ENCODE results near the gene VSIG4.

The VSIG4 gene

DNA sequence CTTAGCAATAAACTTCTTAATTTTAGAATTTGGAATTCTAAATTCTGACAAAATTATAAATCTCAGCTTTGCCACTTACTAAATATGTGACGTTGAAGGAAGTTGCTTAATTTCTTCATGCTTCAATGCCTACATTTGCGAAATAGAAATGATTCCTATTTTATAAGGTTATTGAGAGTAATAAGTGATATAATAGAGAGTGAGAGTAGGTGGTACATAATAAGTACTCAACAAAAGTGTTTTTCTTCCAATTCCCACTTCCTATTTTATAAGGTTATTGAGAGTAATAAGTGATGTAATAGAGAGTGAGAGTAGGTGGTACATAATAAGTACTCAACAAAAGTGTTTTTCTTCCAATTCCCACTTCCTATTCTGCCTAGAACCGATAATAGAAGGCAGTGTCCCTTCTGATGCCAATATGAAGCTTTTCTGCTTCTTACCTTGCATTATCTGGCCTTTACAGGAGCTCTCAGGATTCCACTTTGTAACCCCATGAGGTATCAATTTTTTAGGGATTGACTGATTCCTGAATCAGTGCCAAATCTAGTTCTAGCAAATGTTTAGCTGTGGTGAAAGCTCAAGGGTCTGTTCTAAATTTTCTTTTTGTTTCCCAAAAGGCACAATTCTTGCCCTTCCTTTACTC, 31.4 kb downstream of the VSIG4 start:
- no peak for DNase-seq (ENCODE audit: low read depth in 2 of 2)

DNA sequence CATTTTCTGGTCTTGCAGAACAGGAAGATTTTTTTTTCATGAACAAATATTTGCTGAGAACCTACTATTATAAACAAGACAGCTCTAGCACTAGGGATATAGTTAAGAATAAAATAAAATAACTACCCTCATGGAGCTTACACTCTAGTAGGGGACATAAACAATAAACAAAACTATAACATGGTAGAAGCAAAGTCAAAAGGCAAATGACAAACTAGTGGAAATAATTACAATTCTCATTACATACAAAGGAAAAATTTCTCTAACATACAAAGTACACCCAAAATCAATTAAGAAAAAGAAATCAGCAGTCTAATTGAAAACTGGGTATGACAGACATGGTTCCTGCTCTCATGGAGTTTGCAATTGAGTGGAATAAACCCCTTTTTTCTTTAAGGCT, 32.0 kb downstream of the VSIG4 start:
- DNase-seq (ENCODE audit: low read depth in 2 of 2) = no peak

DNA sequence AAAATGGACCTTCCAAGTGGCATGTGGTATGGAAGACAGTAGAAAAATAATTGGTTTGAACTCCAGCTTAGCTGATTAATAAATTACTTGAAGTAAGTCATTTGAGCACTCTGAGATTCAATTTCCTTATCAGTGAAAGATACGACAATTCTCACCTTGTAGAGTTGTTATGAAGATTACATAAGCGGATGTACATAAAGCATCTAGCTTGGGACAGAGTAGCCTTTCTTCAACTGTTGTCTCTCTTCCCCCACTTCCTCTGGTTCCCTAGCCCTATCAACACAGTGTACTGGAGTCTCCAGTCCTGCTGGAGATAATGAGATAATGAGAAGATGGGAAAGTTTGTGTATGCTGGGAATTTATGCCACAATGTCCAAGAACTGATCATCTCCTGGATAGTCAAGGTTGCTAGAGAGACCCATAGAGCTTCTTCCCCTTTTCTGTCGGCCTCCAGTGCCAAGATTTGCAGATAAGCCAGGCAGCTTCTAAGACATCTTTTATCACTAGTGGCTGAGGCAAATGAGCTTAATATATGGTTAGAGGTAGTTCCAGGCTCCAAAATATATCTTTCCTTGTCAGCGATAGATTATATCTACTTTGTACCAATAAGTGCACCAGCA, 33.9 kb downstream of the VSIG4 start:
- no peak for DNase-seq (ENCODE audit: low read depth in 2 of 2)

DNA sequence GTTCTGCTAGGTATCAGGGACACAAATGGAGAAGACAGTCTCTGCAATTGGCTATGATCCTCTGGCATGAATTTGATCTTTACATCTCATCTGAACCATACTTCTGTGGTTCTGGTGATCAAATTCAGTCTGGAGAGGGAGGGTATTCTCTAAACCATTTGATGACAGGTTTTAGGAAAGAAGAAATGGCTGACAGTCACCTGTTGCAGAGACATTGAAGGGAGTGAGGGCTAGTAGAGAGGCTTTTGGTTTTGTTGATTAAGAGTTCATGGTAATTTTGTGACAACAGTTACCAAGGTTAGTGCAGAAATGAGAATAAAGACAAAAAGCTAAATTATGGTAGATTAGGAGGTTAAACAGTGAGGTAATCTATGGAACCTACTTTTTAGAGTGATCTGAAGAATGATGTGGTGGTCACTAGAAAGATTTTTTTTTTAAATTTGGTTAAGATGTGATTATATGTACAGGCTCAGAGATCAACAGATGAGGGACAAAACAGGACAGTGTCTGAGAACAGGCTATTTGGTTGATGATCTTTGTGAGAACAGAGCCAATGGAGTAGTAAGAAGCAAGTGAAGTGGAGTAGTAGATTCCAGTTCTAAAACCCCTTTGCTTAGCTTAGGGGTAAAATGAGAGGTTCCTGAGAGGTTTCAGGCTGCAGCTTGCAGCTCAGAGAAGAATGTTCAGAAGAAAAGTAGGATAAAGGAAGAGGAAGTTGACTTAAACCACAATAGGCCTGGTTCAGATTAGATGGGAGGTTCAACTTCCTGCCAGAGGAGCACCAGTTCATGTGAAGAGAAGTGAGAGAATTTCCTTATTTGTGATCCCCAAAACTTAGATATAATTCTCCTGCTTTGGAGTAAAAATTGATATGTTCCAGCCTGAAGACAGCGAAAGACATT, 34.7 kb downstream of the VSIG4 start:
- no peak for DNase-seq (ENCODE audit: low read depth in 2 of 2)

DNA sequence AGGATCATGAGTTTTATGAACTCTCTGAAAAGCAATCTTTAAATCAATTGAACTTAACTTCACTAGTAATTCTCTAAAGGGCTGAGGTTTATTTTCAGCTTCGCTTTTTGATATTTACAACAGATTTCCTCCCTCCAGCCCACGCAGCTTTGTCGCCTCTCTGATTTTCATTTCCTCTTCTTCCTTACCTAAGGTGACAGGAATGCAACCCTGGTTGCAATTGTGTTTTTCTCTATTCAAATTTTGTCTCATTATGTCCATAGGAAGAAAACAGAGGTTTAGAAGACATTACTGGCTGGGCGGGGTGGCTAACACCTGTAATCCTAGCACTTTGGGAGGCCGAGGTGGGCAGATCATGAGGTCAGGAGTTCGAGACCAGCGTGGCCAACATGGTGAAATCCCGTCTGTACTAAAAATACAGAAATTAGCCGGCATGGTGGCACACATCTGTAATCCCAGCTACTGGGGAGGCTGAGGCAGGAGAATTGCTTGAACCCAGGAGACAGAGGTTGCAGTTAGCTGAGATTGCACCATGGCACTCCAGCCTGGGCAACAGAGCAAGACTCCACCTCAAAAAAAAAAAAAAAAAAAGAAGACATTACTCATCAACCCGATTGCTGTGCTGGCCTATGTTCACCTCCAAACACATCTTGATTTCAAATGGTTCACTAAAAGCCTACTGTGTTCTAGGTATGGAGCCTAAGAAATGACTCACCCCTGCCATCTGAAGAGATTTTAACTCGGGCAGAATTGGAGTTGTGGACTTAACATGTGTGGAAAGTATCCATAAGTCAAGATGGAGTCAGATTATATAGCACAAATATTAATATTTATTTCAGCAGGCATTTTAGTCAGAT, 36.8 kb downstream of the VSIG4 start:
- DNase-seq (ENCODE audit: low read depth in 2 of 2) = no peak

DNA sequence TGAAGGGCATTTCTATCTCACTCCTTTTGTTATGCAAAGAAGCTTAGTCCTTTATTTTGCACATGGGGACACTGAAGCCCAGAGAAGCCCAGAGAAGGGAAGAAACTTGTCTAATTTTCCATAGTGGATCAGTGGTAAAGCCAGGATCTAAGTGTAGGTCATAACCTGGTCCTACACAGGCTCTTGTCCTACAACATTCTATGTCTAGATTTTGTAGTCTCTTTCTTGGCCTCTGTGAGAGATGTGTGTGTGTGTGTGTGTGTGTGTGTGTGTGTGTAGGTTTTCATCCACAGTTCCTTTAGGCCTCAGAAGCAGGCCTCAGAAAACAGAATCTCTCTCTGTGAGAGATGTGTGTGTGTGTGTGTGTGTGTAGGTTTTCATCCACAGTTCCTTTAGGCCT, 38.3 kb downstream of the VSIG4 start:
- DNase-seq (ENCODE audit: low read depth in 2 of 2) = no peak

DNA sequence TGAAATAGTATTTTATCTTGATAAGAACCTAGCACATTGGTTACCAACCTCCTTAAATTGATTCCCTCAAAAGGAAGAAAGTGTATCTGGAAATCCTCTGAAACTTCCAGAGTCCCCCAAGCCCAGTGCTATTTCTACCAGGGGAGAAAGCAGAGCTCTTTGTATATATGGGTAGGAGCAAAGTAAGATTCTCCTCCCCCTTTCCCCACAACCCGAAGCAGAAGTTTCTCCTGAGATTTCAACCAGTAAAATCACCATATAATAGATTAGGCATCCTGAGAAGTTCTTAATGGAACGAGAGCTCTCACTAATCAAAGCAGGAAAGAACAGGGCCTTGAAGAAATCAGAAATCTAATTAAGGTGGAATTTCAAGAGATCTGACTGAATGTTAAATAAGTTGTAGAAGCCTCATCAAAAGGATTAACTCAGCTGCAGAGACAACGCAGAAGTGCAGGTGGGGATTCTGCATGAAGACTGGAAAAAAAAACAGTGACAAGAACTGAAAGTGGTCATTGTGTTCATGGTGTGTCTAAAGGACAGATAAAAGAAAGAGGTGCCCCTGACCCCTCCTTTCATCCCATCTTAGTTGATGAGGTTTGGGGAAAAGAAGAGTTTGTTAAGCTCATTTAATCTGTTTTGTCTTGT, 39.1 kb downstream of the VSIG4 start:
- DNase-seq (ENCODE audit: low read depth in 2 of 2) = no peak

DNA sequence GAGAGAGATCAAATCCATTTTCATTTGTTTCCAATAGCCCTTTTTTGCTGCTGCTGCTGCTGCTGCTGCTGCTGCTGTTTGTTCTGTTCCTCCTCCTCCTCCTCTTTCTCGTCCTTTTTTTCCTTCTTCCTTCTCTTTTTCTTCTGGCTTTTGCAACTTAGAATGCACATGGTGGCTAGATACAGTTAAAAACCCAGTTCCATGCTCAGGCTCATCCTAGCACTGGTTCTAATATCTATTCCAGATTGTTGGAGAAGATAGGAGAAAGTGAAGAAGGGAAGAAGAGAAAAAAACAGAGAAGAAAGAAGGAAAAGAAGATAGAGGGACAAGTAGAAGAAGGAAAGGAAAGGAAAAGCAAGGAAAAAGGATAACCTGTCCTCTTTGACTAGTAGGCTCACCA, 39.7 kb downstream of the VSIG4 start:
- no peak for DNase-seq (ENCODE audit: low read depth in 2 of 2)

DNA sequence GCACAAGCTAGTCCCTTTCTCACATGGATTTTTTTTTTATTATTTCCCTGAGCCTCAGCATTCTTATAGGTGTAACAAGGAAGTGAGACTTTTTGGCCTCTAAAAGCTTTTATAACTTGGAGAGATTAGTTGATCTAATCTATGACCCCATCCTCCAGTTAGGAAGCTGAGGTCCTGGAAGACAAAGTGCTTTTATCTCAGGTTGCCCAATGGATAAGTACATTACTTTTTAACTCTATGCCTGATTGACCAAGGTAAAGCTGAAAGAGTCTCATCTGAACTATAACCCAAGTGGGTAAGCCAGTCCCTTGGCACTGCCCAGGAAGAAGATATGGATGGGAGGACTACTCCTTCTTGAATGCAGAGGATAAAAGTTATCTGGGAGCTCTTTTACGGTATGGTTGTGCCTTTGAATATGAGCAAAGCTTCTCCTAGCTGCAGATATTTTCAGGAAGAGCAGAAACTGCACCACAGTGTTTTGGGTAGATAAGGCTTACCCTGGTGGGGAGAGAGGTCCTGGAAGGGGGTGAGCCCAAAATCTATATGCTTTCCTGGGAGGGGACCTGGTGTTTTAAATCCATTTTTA, 40.2 kb downstream of the VSIG4 start:
- DNase-seq (ENCODE audit: low read depth in 2 of 2) = no peak

DNA sequence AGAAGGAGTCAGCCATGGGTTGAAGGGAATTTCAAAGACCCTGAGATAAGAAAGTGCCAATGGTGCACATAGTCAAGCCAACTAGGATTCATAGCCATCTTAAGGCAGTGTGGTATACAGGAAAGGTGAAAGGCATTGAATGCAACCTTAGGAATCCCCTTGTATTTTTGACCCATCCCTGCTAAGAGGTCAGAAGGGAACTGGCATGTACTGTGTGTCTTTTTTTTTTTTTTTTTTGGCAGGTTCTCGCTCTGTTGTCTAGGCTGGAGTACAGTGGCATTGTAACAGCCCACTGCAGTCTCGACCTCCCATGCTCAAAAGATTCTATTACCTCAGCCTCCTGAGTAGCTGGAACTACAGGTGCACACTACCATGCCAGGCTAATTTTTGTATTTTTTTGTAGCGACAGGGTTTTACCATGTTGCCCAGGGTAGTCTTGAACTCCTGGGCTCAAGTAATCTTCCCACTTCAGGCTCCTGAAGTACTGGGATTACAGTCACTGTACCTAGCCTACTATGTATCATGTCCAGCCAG, 40.8 kb downstream of the VSIG4 start:
- DNase-seq (ENCODE audit: low read depth in 2 of 2) = no peak

DNA sequence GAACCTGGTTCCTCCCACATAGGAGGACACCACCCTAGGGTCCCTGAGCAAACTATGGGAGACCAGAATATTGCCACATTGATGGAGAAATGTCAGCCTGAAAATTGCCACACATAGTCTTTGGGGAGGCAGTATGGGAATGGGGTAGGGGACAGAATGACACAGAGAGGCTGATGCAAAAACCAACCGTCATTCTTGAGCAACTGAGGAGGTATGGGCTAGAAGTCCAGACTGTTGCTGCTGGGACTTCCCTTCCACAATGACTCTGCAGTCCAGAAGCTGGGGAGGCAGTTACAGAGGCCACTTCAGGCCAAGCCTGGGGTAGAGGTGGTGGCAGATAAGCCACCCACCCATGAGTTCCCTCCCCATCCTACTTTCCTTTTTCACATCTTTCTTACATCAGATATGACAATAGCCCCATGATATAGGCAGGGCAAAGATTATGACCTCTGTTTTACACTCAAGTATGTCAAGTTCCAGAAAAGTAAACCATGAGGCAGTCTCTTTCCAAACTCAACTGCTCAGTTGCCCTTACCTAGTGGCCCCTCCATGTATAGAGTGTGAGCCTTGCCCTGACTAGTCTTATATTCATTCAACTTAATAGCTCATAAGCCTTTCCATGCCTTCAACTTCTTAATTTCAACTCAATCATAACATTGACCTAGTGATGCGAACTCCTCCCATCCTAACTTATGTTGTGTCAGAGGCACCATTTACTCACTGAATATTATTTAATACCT, 41.7 kb downstream of the VSIG4 start:
- DNase-seq (ENCODE audit: low read depth in 2 of 2) = no peak

DNA sequence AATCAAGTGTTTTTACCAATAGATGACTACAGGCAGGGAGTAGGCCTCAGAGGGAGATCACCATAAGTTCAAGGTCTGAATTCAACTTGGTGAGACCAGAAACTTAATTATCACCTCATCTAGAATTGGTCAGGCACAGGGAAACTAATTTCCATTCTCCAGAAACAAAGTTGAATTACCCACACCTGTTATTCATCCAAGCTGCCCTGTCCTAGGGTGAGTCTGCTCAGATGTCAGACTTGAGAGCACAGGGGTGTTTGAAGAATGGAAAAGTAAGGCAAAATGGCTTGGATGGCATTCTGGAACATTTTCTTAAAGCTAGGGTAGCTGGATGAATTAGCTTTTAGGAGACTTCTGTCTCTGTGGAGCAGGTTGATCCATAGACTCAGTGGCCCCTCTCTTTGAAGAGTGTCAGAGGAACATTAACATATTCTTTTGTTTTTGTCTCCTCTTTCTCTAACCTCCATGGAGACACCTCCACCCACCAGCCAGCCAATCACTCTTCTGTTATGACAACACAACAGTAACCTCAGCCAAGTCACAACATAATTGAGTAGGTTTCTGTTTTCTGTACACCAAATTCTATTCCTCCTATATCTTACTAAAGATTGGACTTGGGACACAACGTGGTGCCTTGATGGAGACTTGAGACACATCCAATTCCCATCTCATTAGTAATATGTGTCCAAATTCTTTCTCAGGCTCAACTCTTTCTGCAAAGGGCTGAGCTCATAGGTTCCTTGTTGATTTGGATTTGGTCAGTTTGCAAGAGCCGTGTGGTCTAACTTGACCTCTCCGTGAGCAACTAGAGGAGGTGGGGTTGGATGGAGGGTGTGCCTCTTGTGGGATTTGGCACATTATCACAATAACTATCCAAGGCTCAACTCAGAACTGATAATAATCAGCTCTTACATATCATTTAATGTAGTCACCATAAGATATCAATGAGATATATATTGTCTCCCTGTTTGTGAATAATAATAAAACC, 45.1 kb downstream of the VSIG4 start:
- no peak for DNase-seq (ENCODE audit: low read depth in 2 of 2)

DNA sequence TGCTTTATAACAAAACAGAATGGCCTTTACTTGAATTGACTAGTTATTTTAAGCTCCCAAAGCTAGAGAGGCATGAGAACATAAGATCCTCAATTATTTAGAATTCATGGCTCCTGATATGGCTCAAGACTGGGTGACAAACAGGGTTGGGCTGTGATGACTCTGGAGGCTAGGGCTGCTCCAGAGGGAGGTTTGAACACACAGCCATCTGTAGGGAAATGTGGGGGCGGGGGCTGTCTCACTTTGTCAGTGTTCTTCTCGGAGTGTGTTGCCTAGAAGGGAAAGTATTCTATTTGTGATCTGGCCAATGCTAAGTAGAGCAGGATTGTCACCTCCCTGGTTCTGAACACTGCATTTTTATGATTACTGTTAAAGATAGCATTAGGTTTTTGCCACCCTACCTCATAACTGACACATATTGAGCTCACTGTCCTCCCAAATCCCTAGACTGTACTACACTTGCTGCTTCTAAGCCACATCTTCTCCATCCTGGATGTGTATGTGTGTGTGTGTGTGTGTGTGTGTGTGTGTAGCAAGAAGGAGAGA, 45.9 kb downstream of the VSIG4 start:
- no peak for DNase-seq (ENCODE audit: low read depth in 2 of 2)

DNA sequence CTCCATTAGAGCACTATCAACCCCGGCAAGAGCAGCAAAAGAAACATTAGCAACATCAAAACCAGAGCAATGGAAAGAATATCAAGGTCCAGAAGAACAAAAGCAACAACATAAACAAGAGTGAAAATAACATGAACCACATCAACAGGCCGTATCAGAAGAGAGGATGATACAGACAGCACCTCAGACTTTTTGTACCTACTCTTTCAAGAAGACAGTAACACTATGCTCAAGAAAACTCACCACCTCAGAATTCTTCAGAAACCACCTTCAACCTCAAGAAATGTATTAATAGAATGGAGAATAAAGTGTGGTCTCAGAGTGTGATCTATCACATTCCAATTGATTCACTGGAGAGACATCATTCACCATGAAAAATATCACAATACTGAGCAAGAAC, 46.5 kb downstream of the VSIG4 start:
- DNase-seq (ENCODE audit: low read depth in 2 of 2) = no peak

DNA sequence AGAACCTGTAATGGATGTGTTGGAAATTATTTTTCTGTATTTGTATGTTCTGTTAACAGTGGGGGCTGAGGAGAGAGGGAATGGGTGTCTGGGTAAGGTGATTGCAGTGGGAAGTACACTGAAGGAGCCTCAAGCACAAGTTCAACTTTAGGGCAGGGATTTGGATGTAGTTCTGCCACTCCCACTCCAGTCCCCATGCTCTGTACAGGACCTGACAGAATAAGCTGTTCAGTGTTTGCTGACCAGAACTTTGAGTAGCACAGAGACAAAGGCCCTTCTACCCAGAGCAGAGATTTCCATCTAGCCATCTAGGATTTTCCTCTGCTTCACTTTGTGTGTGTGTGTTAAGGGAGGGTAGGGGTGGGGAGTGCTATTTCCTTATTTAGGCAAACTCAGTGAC, 49.2 kb downstream of the VSIG4 start:
- DNase-seq (ENCODE audit: low read depth in 2 of 2) = no peak

DNA sequence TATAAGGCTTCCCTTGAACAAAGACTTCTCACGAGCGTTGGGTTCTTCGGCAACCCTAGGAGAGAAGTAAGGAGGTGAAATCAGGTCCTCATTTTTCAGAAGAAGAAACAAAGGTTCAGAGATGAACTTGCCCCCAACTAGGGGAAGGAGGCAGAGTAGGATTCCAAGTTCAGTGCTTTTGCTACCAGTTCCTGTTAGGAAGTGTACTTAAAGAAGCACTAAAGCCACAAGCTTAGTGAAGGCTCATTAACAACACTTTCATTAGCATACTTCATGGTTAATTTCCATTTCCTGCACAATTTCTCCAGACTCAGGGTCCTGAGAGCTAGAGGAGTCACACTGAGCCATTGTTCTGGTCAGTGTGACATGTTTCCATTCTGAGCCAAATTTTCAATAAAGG, 52.1 kb downstream of the VSIG4 start:
- DNase-seq (ENCODE audit: low read depth in 2 of 2) = no peak

DNA sequence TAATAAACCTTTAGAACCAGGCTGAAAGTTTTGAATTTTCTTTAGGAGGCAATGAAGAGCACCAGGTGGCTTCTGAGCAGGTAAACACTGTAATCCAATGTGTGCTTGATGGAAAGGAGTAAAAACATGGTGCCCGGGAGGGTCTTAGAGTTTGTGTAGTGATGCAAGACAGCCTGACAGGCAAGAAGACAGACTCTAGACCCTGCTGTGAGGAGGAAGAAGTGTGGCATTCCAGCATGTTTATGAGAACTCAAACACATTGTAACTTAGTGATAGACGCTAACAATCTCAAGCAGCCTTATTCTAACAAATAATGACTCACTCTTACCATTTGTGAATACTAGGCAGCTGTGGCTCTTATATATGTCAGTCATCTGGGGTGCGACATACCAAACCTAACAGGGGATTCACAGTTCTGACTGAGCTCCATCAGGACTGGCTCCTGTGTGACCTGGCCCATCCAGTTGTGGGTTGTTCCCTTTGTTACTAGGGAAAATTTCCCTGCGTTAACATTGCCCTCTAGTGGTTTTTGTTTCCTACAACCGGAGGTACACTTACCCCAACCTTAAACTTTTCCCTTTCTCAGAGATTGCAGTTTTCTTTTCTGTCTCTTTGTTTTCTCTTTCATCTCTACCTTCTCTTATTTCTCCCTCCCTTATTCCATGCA, 53.8 kb downstream of the VSIG4 start:
- peak; percentile 16 to 20 for DNase-seq (ENCODE audit: low read depth in 2 of 2)

DNA sequence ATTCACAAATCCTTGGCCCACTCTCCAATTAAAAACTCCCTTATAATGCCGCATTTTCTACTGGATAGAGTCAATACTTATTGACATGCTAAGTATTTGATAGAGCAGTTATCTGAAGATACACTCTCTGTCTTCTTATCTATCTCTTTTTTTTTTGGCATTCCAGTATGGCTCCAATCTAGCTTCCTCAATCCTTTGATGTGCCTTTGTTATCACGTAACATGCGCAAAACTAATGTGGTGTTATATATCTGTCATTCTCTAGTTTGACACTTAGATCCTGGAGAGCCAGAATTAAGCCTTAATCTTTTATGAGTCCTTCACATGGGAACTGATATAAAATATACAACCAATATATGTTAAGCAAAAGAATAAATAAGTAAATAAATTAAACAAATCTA, 54.7 kb downstream of the VSIG4 start:
- no peak for DNase-seq (ENCODE audit: low read depth in 2 of 2)
